Natural killer cell (primary cell): ENCODE data around the gene KIF6. TPM values are rescaled to one million over a fixed set of nuclear protein-coding genes. Genes with fewer than 3 reads are reported as not detected.

Experiments used
- ATAC-seq, 3 donors: fragments of 150-1000 bp in 2 of 3; fragments of 200-7000 bp in 1 of 3; cut with Tn5 transposase; 1 replicate in 1 of 3; 2 replicates in 2 of 3; pipeline ENCODE4 v1.10.0; 2021; ENCODE audit warnings: mild to moderate bottlenecking in 2 of 3, moderate library complexity in 2 of 3
- DNase-seq, 2 donors: peaks; one replicate each; pipeline versions ENCODE4 v3.0.0 to v3.0.0-alpha.2; 2013 to 2021; ENCODE audit warnings: mixed read lengths in 1 of 2
- H3K27ac ChIP-seq: one replicate; pipeline ENCODE4 v1.5.1; 2013; ENCODE audit warnings: mild to moderate bottlenecking, low read length
- H3K27me3 ChIP-seq: one replicate; pipeline ENCODE4 v1.6.1; 2013; ENCODE audit warnings: low read length; ENCODE audit not compliant: control insufficient read depth, insufficient read depth
- H3K36me3 ChIP-seq: one replicate; pipeline ENCODE4 v1.6.1; 2013; ENCODE audit warnings: low read length; ENCODE audit not compliant: control insufficient read depth, insufficient read depth
- H3K4me1 ChIP-seq: one replicate; pipeline ENCODE4 v1.6.1; 2013; ENCODE audit warnings: low read length; ENCODE audit not compliant: control insufficient read depth, insufficient read depth
- H3K4me3 ChIP-seq: one replicate; pipeline ENCODE4 v1.5.1; 2013; ENCODE audit warnings: low read length
- H3K9me3 ChIP-seq: one replicate; pipeline ENCODE4 v1.6.1; 2013; ENCODE audit warnings: low read length; ENCODE audit not compliant: control insufficient read depth, insufficient read depth
- H3K27ac Mint-ChIP-seq, 2 donors: one replicate each; pipeline ENCODE4 v1.8.0; 2022; ENCODE audit warnings: mild to moderate bottlenecking in 2 of 2, mixed read lengths in 2 of 2, moderate library complexity in 1 of 2
- H3K27me3 Mint-ChIP-seq, 2 donors: one replicate each; pipeline ENCODE4 v1.8.0; 2022; ENCODE audit warnings: low read depth in 2 of 2, mixed read lengths in 2 of 2
- H3K36me3 Mint-ChIP-seq: one replicate; pipeline ENCODE4 v1.8.0; 2022; ENCODE audit warnings: mixed read lengths
- H3K4me1 Mint-ChIP-seq, 2 donors: one replicate each; pipeline ENCODE4 v1.8.0; 2022; ENCODE audit warnings: mixed read lengths in 2 of 2
- H3K4me3 Mint-ChIP-seq: one replicate; pipeline ENCODE4 v1.8.0; 2022; ENCODE audit warnings: mild to moderate bottlenecking, moderate library complexity, mixed read lengths
- H3K9me3 Mint-ChIP-seq, 2 donors: one replicate each; pipeline ENCODE4 v1.8.0; 2022; ENCODE audit warnings: mixed read lengths in 2 of 2
- CTCF ChIP-seq: fragments of 200-600 bp; IDR thresholded peaks from one replicate; pipeline ENCODE4 v1.8.0; 2022; ENCODE audit warnings: antibody characterized with exemption
- whole genome bisulfite sequencing: methylation state at CpG from one replicate; pipeline ENCODE4 v1.1.7; 2013; ENCODE audit warnings: missing lambda C conversion rate; ENCODE audit not compliant: insufficient coverage; 5-methylcytosine and 5-hydroxymethylcytosine counted together
- intact Hi-C: fragments of 100-400 bp; cut with micrococcal nuclease; formaldehyde crosslinking; loops from one replicate; pipeline ENCODE4 v1.14.2; 2022
- total RNA-seq, 4 donors: library from RNA; stranded (reverse); fragments of 120-200 nt in 1 of 4; gene quantifications; one replicate each; pipeline versions ENCODE4 v1.2.3 to v1.2.4, GENCODE V29; 2013 to 2022

Gene KIF6
- total RNA-seq, 3 donors from 2014 or later (not counting 1 experiment from before 2014, with no cell fraction given) = not detected

- Histone ChIP-seq H3K27ac (no peak overlapping the region), H3K9me3 (no peaks in the 10 kb centered on the region), H3K4me3 (no peak overlapping the region), H3K36me3 (no peaks in the 10 kb centered on the region), H3K4me1 (peaks cover 6% of the 10 kb centered on the region), H3K27me3 (no peaks in the 10 kb centered on the region)
- WGBS = 38% methylated on average over 20 of the region's 21 CpGs
- TF ChIP-seq CTCF = peak; percentile 74
- H3K4me1 Mint-ChIP-seq = peaks cover 4 to 5% of the 10 kb centered on the region in 2 donors
- no peak overlapping the region for H3K4me3 Mint-ChIP-seq
- no peaks in the 10 kb centered on the region for H3K36me3 Mint-ChIP-seq
- intact Hi-C loops = loop anchor here (5.0 kb wide), 1 partner anchor 1665 kb away; no protein-coding TSS in a partner anchor
- ATAC-seq = peak; percentile 66 to 88 (median 75)
- H3K9me3 Mint-ChIP-seq = no peaks in the 10 kb centered on the region
- DNase-seq = peak; percentile 36 to 60
- H3K27ac Mint-ChIP-seq = no peak overlapping the region
- peaks cover 0 to 15% of the 10 kb centered on the region in 2 donors for H3K27me3 Mint-ChIP-seq
These were observed 363.3 kb downstream of the KIF6 start for GRCh38 chr6:39361657-39362486.

- H3K4me1 Mint-ChIP-seq = peaks cover 4 to 5% of the 10 kb centered on the region in 2 donors
- no peaks in the 10 kb centered on the region for H3K36me3 Mint-ChIP-seq
- WGBS = 89% methylated on average over 9 of the region's 9 CpGs
- peaks cover 6% of the 10 kb centered on the region for H3K4me1 ChIP-seq
- no peak overlapping the region for H3K27ac Mint-ChIP-seq
- no peaks in the 10 kb centered on the region for H3K36me3 ChIP-seq
- H3K9me3 Mint-ChIP-seq = no peaks in the 10 kb centered on the region
- peaks cover 0 to 12% of the 10 kb centered on the region in 2 donors for H3K27me3 Mint-ChIP-seq
- no peak for TF ChIP-seq CTCF
- no peak for ATAC-seq
- no peaks in the 10 kb centered on the region for H3K9me3 ChIP-seq
- DNase-seq = no peak
- H3K4me3 Mint-ChIP-seq = no peak overlapping the region
- H3K27me3 ChIP-seq = no peaks in the 10 kb centered on the region
- intact Hi-C loops = loop anchor here (5.0 kb wide), 1 partner anchor 1667 kb away; no protein-coding TSS in a partner anchor
- H3K4me3 ChIP-seq = no peak overlapping the region
- no peak overlapping the region for H3K27ac ChIP-seq
These were observed 364.8 kb downstream of the KIF6 start for GRCh38 chr6:39360378-39360777.

- Histone ChIP-seq H3K4me3 (no peak overlapping the region), H3K9me3 (no peaks in the 10 kb centered on the region), H3K27me3 (no peaks in the 10 kb centered on the region), H3K36me3 (no peaks in the 10 kb centered on the region), H3K27ac (no peak overlapping the region), H3K4me1 (peaks cover 6% of the 10 kb centered on the region)
- Mint-ChIP-seq H3K27me3 (peaks cover 0 to 7% of the 10 kb centered on the region in 2 donors), H3K4me3 (no peak overlapping the region), H3K4me1 (peaks cover 4 to 5% of the 10 kb centered on the region in 2 donors), H3K27ac (no peak overlapping the region), H3K9me3 (no peaks in the 10 kb centered on the region), H3K36me3 (no peaks in the 10 kb centered on the region)
- TF ChIP-seq CTCF = no peak
- ATAC-seq (no peak), DNase-seq (no peak)
- intact Hi-C loops = no loop called here
- 67% methylated on average over 7 of the region's 7 CpGs for WGBS
These were observed 367.1 kb downstream of the KIF6 start for GRCh38 chr6:39357998-39358686.
